Measurements from ENCODE around the gene LUC7L3. TPM values are rescaled to one million over a fixed set of nuclear protein-coding genes. Genes with fewer than 3 reads are reported as not detected.

Gene LUC7L3
- total and polyA plus RNA-seq, 2 experiments from 2014 or later, result 69.3 to 501 TPM

- no peak for TF ChIP-seq REST (IDR thresholded peaks at IDR 0.05; ENCODE audit: unreplicated experiment)
- TF ChIP-seq POLR2AphosphoS5 (IDR thresholded peaks at IDR 0.05; ENCODE audit: low read depth), result no peak
Observed at GRCh38 chr17:50672071-50672470, 47.3 kb upstream of the LUC7L3 start (continued).

DNA sequence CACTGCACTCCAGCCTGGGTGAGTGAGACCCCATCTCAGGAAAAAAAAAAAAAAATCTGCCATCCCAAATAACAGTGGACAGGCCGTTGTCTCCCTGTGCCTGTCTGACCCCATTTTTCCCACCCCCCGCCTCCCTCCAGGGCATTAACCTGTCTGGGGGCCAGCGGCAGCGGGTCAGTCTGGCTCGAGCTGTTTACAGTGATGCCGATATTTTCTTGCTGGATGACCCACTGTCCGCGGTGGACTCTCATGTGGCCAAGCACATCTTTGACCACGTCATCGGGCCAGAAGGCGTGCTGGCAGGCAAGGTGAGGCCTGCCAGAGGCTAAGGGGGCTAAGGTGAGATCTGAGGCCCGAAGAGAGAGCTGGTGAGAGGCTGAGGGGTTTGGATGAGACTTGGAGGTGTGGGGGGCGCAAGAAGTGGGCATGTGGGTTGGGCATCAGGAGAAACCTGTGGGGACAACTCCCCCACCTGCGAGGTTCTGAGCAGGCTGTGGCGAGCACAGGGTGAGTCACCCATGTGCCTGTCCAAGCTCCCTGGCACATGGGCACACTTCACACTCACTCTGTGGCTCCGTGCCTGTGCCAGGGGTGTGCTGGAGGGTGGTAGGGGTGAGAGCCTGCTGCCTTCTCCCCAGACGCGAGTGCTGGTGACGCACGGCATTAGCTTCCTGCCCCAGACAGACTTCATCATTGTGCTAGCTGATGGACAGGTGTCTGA lies 46.4 kb upstream of the LUC7L3 start:
- H3K9me2 ChIP-seq (ENCODE audit: insufficient read depth), result no peaks in the 10 kb centered on the region
- TF ChIP-seq ZNF331 (CRISPR knock-in tag; IDR thresholded peaks at IDR 0.05; ENCODE audit: low read depth), result no peak
- TF ChIP-seq, protein P1, sequence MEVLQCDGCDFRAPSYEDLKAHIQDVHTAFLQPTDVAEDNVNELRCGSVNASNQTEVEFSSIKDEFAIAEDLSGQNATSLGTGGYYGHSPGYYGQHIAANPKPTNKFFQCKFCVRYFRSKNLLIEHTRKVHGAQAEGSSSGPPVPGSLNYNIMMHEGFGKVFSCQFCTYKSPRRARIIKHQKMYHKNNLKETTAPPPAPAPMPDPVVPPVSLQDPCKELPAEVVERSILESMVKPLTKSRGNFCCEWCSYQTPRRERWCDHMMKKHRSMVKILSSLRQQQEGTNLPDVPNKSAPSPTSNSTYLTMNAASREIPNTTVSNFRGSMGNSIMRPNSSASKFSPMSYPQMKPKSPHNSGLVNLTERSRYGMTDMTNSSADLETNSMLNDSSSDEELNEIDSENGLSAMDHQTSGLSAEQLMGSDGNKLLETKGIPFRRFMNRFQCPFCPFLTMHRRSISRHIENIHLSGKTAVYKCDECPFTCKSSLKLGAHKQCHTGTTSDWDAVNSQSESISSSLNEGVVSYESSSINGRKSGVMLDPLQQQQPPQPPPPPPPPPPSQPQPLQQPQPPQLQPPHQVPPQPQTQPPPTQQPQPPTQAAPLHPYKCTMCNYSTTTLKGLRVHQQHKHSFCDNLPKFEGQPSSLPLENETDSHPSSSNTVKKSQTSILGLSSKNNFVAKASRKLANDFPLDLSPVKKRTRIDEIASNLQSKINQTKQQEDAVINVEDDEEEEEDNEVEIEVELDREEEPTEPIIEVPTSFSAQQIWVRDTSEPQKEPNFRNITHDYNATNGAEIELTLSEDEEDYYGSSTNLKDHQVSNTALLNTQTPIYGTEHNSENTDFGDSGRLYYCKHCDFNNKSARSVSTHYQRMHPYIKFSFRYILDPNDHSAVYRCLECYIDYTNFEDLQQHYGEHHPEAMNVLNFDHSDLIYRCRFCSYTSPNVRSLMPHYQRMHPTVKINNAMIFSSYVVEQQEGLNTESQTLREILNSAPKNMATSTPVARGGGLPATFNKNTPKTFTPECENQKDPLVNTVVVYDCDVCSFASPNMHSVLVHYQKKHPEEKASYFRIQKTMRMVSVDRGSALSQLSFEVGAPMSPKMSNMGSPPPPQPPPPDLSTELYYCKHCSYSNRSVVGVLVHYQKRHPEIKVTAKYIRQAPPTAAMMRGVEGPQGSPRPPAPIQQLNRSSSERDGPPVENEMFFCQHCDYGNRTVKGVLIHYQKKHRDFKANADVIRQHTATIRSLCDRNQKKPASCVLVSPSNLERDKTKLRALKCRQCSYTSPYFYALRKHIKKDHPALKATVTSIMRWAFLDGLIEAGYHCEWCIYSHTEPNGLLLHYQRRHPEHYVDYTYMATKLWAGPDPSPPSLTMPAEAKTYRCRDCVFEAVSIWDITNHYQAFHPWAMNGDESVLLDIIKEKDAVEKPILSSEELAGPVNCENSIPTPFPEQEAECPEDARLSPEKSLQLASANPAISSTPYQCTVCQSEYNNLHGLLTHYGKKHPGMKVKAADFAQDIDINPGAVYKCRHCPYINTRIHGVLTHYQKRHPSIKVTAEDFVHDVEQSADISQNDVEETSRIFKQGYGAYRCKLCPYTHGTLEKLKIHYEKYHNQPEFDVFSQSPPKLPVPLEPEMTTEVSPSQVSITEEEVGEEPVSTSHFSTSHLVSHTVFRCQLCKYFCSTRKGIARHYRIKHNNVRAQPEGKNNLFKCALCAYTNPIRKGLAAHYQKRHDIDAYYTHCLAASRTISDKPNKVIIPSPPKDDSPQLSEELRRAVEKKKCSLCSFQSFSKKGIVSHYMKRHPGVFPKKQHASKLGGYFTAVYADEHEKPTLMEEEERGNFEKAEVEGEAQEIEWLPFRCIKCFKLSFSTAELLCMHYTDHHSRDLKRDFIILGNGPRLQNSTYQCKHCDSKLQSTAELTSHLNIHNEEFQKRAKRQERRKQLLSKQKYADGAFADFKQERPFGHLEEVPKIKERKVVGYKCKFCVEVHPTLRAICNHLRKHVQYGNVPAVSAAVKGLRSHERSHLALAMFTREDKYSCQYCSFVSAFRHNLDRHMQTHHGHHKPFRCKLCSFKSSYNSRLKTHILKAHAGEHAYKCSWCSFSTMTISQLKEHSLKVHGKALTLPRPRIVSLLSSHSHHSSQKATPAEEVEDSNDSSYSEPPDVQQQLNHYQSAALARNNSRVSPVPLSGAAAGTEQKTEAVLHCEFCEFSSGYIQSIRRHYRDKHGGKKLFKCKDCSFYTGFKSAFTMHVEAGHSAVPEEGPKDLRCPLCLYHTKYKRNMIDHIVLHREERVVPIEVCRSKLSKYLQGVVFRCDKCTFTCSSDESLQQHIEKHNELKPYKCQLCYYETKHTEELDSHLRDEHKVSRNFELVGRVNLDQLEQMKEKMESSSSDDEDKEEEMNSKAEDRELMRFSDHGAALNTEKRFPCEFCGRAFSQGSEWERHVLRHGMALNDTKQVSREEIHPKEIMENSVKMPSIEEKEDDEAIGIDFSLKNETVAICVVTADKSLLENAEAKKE (CRISPR knock-in tag; IDR thresholded peaks at IDR 0.05), result no peak
- TF ChIP-seq, protein P2, sequence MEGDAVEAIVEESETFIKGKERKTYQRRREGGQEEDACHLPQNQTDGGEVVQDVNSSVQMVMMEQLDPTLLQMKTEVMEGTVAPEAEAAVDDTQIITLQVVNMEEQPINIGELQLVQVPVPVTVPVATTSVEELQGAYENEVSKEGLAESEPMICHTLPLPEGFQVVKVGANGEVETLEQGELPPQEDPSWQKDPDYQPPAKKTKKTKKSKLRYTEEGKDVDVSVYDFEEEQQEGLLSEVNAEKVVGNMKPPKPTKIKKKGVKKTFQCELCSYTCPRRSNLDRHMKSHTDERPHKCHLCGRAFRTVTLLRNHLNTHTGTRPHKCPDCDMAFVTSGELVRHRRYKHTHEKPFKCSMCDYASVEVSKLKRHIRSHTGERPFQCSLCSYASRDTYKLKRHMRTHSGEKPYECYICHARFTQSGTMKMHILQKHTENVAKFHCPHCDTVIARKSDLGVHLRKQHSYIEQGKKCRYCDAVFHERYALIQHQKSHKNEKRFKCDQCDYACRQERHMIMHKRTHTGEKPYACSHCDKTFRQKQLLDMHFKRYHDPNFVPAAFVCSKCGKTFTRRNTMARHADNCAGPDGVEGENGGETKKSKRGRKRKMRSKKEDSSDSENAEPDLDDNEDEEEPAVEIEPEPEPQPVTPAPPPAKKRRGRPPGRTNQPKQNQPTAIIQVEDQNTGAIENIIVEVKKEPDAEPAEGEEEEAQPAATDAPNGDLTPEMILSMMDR (conservative IDR thresholded peaks at IDR 0.05; ENCODE audit: low read depth in 2 of 2), result no peak
- TF ChIP-seq ZNF114 (CRISPR knock-in tag; IDR thresholded peaks at IDR 0.05), result no peak
- no peak for TF ChIP-seq CREB1 (CRISPR knock-in tag; IDR thresholded peaks at IDR 0.05; ENCODE audit: low read depth)
- TF ChIP-seq NANOG (IDR thresholded peaks at IDR 0.05; ENCODE audit: borderline replicate concordance), result no peak
- TF ChIP-seq POLR2AphosphoS5 (IDR thresholded peaks at IDR 0.05; ENCODE audit: low read depth), result no peak
- no peak for TF ChIP-seq JUNB (IDR thresholded peaks at IDR 0.05; ENCODE audit: unreplicated experiment)
- TF ChIP-seq STAT1 (IDR thresholded peaks at IDR 0.05; ENCODE audit: unreplicated experiment), result no peak

More for the DNA sequence above, 46.4 kb upstream of the LUC7L3 start:
- H3K27me3 Mint-ChIP-seq (ENCODE audit: insufficient read depth, low read depth, poor library complexity), result peaks cover 8% of the 10 kb centered on the region
- no peak overlapping the region for H2AFZ ChIP-seq
- H3K27ac Mint-ChIP-seq, result no peak overlapping the region; the same call in 1 of the 2 replicates
- ATAC-seq (no peak), DNase-seq (ENCODE audit: low spot score) (no peak)
- H3K36me3 Mint-ChIP-seq (ENCODE audit: low read depth), result no peaks in the 10 kb centered on the region
- no peak overlapping the region for H3K4me2 ChIP-seq
- no peaks in the 10 kb centered on the region for H3K4me1 ChIP-seq (ENCODE audit: insufficient read depth)
- no peaks in the 10 kb centered on the region for H3K9me3 Mint-ChIP-seq
- no peaks in the 10 kb centered on the region for H3K36me3 ChIP-seq (ENCODE audit: insufficient read depth)
- H4K20me1 ChIP-seq (replicated peaks; ENCODE audit: insufficient read depth), result no peaks in the 10 kb centered on the region
- no peaks in the 10 kb centered on the region for H3F3A ChIP-seq (replicated peaks; ENCODE audit: low read depth)
- no peaks in the 10 kb centered on the region for H3K79me2 ChIP-seq (replicated peaks; ENCODE audit: insufficient read depth)
- peaks cover 11% of the 10 kb centered on the region; the same call in 2 of the 3 replicates for H3K4me1 Mint-ChIP-seq
- H3K27ac ChIP-seq (ENCODE audit: low read depth), result no peak overlapping the region
- no peaks in the 10 kb centered on the region for H3K27me3 ChIP-seq (ENCODE audit: insufficient read depth)
- no peak overlapping the region for H3K4me3 ChIP-seq
- H3K4me3 Mint-ChIP-seq, result no peak overlapping the region

All from GM23338 (cell line).